Measurements from ENCODE around the gene GOLGA6B. TPM values are rescaled to one million over a fixed set of nuclear protein-coding genes. Genes with fewer than 3 reads are reported as not detected.

GOLGA6B gene
- total RNA-seq, 1 experiment from 2014 or later: 0.10 TPM

DNA sequence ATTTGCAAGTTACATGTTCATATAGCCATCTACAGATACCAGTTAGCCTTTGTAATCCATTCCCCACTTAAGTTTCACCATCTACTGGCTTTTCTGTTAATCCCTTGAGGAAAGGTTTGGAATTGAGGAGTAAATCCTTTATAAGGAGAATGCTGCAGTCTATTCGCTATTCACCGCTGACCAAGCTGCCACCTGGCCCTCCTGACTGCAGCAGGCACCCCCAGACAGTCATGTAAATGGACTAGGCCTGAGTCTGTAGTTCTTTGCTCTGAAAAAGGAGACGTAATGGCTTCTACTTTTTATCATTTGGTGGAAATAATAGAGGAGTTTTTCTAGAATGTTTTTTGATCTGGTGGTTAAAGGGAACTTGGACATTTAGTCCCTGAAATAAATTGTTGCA is 28.3 kb downstream of the GOLGA6B start:
- no peak overlapping the region for H3K27ac ChIP-seq (ENCODE audit: low read depth, low read length)
- DNase-seq (ENCODE audit: low read depth, low spot score) (no peak), ATAC-seq (no peak)
- POLR2A ChIA-PET: interaction anchor here (0.6 kb wide), 1 partner anchor 159 kb away, joined by 4 read pairs; no protein-coding TSS in a partner anchor
- H3K4me2 ChIP-seq (ENCODE audit: low read length): no peak overlapping the region
- TF ChIP-seq EZH2phosphoT487 (IDR thresholded peaks at IDR 0.05; ENCODE audit: borderline replicate concordance): no peak
- TF ChIP-seq CTCF (IDR thresholded peaks at IDR 0.05 in 2 of 3, conservative IDR thresholded peaks at IDR 0.05 in 1 of 3; ENCODE audit: borderline replicate concordance in 1 of 3, insufficient read depth in 1 of 3, low read depth in 2 of 3, low read length in 2 of 3): no peak
- no peak for TF ChIP-seq POLR2A (IDR thresholded peaks at IDR 0.05; ENCODE audit: borderline replicate concordance, extremely low read depth, insufficient read depth, insufficient read length)
- TF ChIP-seq CEBPB (IDR thresholded peaks at IDR 0.05; ENCODE audit: low read depth): no peak
- TF ChIP-seq EZH2 (IDR thresholded peaks at IDR 0.05): no peak
- no peak for TF ChIP-seq CBX3 (IDR thresholded peaks at IDR 0.05; ENCODE audit: low read depth)
- no peak for TF ChIP-seq JUND (IDR thresholded peaks at IDR 0.05)
- no peak for TF ChIP-seq RAD21 (IDR thresholded peaks at IDR 0.05; ENCODE audit: low read depth)
- no peak for TF ChIP-seq EGR1 (IDR thresholded peaks at IDR 0.05; ENCODE audit: low read depth)
- no peak for TF ChIP-seq SIN3A (IDR thresholded peaks at IDR 0.05; ENCODE audit: low read depth)
- no peak for TF ChIP-seq POLR2AphosphoS5 (IDR thresholded peaks at IDR 0.05; ENCODE audit: low read depth, low read length)
- TF ChIP-seq ZNF274 (IDR thresholded peaks at IDR 0.05; ENCODE audit: low read depth, low read length): no peak
- TF ChIP-seq, protein P1, sequence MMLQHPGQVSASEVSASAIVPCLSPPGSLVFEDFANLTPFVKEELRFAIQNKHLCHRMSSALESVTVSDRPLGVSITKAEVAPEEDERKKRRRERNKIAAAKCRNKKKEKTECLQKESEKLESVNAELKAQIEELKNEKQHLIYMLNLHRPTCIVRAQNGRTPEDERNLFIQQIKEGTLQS (IDR thresholded peaks at IDR 0.05): no peak
- TF ChIP-seq TCF7L2 (IDR thresholded peaks at IDR 0.05; ENCODE audit: borderline replicate concordance, extremely low read depth, insufficient read depth, insufficient read length): no peak
- no peak for TF ChIP-seq SP1 (IDR thresholded peaks at IDR 0.05; ENCODE audit: low read depth)
- TF ChIP-seq SRF (IDR thresholded peaks at IDR 0.05; ENCODE audit: low read depth): no peak
- TF ChIP-seq, protein P2, sequence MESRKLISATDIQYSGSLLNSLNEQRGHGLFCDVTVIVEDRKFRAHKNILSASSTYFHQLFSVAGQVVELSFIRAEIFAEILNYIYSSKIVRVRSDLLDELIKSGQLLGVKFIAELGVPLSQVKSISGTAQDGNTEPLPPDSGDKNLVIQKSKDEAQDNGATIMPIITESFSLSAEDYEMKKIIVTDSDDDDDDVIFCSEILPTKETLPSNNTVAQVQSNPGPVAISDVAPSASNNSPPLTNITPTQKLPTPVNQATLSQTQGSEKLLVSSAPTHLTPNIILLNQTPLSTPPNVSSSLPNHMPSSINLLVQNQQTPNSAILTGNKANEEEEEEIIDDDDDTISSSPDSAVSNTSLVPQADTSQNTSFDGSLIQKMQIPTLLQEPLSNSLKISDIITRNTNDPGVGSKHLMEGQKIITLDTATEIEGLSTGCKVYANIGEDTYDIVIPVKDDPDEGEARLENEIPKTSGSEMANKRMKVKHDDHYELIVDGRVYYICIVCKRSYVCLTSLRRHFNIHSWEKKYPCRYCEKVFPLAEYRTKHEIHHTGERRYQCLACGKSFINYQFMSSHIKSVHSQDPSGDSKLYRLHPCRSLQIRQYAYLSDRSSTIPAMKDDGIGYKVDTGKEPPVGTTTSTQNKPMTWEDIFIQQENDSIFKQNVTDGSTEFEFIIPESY (IDR thresholded peaks at IDR 0.05; ENCODE audit: extremely low read depth, insufficient replicate concordance, low read length): no peak
- no peak for TF ChIP-seq MAX (IDR thresholded peaks at IDR 0.05)
- RAD21 ChIA-PET (ENCODE audit: low non-redundant PET in 1 of 2, low total read pairs in 2 of 2, uncharacterized antibody in 2 of 2, unreplicated experiment in 2 of 2): no interaction called here
- H3K9me2 ChIP-seq (ENCODE audit: insufficient read depth): no peaks in the 10 kb centered on the region
- no peaks in the 10 kb centered on the region for H3K9me3 ChIP-seq (ENCODE audit: control insufficient read depth in 1 of 2, insufficient read depth in 1 of 2, low read depth in 1 of 2, low read length in 2 of 2)
- no peaks in the 10 kb centered on the region for H3K36me3 ChIP-seq (ENCODE audit: control insufficient read depth in 1 of 2, insufficient read depth in 2 of 2, low read length in 2 of 2)
- H3K79me2 ChIP-seq (ENCODE audit: insufficient read depth, low read length): no peaks in the 10 kb centered on the region
- no peak overlapping the region for H2AFZ ChIP-seq (ENCODE audit: low read depth, low read length, poor library complexity, severe bottlenecking)
- peaks cover 8% of the 10 kb centered on the region in 2 experiments; a peak in 3 of 4 replicates for H3K4me1 ChIP-seq (ENCODE audit: control insufficient read depth in 1 of 2, insufficient read depth in 2 of 2, low read length in 2 of 2)
- BruUV-seq (replicated peaks): no TSS peak
- no peak overlapping the region for H3K4me3 ChIP-seq (replicated peaks in 1 of 2; ENCODE audit: low read depth in 1 of 2, low read length in 2 of 2)
- intact Hi-C loops (cut with micrococcal nuclease): no loop called here
- H3K27me3 ChIP-seq (ENCODE audit: insufficient read depth, low read length): peaks cover 17% of the 10 kb centered on the region
- CTCF ChIA-PET: interaction anchor here (1.2 kb wide), 1 partner anchor 8 kb away, joined by 3 read pairs; no protein-coding TSS in a partner anchor
- no peaks in the 10 kb centered on the region for H4K20me1 ChIP-seq (ENCODE audit: insufficient read depth)
- H3K9ac ChIP-seq (ENCODE audit: low read length): no peak overlapping the region
